Keratinocyte (primary cell): ENCODE results near the gene MYBBP1A.

ENCODE experiments used
- EZH2 ChIP-seq: IDR thresholded peaks from one replicate; pipeline ENCODE4 v1.6.1; 2012; ENCODE audit warnings: inconsistent platforms, mild to moderate bottlenecking, low read length, moderate library complexity
- TF ChIP-seq, protein P1 (sequence below), 3 experiments: IDR thresholded peaks in 1 of 3; conservative IDR thresholded peaks in 1 of 3; optimal IDR thresholded peaks in 1 of 3; 2 replicates in 2 of 3; 3 replicates in 1 of 3; pipeline versions ENCODE3 to v1.5.1; 2011; ENCODE audit warnings: low read length in 3 of 3, mild to moderate bottlenecking in 3 of 3, moderate library complexity in 2 of 3, control low read depth in 1 of 3, inconsistent platforms in 1 of 3; ENCODE audit not compliant: insufficient read depth in 2 of 3; ENCODE audit errors: extremely low read depth in 1 of 3

DNA sequence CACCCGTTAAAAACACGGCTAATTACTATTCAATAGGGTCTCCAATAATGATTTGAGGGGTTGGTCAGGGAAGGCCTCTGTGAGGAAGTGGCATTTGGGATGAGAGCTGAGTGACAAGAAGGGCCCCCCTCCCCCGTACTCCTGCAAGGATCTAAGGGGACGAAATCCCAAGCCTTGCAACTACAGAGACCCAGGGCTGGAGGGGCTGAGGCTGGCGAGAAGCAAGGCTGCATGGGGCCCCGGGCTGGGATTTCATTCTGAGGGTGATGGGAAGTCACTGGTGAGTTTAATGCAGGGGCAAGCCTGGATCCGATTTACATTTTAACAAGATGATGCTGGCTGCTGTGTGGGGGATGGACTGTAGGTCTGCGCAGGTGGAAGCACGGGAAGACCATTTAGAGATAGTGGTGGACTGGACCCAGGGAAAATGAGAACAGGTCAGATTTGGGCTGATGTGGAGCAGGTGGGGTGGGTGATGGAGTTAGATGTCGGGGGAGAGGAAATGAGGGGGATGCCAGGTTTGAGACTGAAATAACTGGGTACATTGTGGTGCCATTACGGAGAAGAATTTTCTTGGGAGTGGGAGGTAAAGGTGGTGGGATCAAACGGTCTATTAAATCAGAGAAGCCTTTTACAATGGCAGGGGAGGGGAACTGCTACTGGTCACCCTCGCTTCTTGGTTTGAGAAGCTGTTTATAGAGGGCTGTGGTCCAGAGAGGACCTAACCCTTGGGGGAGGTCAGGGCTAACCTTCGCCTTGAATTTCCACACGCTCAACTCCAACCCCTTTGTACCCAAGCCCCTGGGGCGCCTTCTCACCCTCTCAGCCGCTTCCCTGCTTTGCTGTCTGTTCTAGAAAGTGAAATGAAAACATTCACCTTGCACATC, 932 bp upstream of the MYBBP1A start:
- TF ChIP-seq, protein P1, sequence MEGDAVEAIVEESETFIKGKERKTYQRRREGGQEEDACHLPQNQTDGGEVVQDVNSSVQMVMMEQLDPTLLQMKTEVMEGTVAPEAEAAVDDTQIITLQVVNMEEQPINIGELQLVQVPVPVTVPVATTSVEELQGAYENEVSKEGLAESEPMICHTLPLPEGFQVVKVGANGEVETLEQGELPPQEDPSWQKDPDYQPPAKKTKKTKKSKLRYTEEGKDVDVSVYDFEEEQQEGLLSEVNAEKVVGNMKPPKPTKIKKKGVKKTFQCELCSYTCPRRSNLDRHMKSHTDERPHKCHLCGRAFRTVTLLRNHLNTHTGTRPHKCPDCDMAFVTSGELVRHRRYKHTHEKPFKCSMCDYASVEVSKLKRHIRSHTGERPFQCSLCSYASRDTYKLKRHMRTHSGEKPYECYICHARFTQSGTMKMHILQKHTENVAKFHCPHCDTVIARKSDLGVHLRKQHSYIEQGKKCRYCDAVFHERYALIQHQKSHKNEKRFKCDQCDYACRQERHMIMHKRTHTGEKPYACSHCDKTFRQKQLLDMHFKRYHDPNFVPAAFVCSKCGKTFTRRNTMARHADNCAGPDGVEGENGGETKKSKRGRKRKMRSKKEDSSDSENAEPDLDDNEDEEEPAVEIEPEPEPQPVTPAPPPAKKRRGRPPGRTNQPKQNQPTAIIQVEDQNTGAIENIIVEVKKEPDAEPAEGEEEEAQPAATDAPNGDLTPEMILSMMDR (optimal IDR thresholded peaks at IDR 0.05 in 1 of 3, IDR thresholded peaks at IDR 0.05 in 1 of 3, conservative IDR thresholded peaks at IDR 0.05 in 1 of 3; ENCODE audit: extremely low read depth in 1 of 3, insufficient read depth in 2 of 3, low read length in 3 of 3), result no peak
- no peak for TF ChIP-seq EZH2
